K562 (cell line): Measurements from ENCODE around the gene ZNF462. TPM values are rescaled to one million over a fixed set of nuclear protein-coding genes. Genes with fewer than 3 reads are reported as not detected.

Experiments used
- ATAC-seq: fragments of 200-7000 bp; cut with Tn5 transposase; 3 replicates; pipeline ENCODE4 v1.9.1; 2020; ENCODE audit warnings: moderate library complexity
- BruUV-seq: library from RNA; stranded (reverse); fragments of 400-500 nt; replicated peaks from 2 replicates; lab custom pipeline; 2021; lab: Mats Ljungman, UMichigan
- CTCF ChIA-PET: fragments of 300-600 bp; formaldehyde crosslinking; extraction: SDS; loops from one replicate; lab custom pipeline; 2021; ENCODE audit warnings: low intra/inter-chr PET ratio; lab: Yijun Ruan, JAX
- POLR2A ChIA-PET: fragments of 300-600, 350-650 bp; sonication (Branson Sonifier 250); formaldehyde crosslinking; extraction: SDS; loops from one replicate; lab custom pipeline; 2021; ENCODE audit warnings: antibody characterized with exemption, inconsistent platforms; lab: Yijun Ruan, JAX
- DNase-seq, 4 experiments: peaks; one replicate each; pipeline versions ENCODE4 v3.0.0 to v3.0.0-alpha.2; 2011 to 2018; ENCODE audit warnings: low spot score in 3 of 4, mixed read lengths in 3 of 4; ENCODE audit errors: extremely low read depth in 1 of 4
- FAIRE-seq: peaks from 2 replicates; lab custom pipeline; 2011; peaks lifted over from hg19 to GRCh38; lab: Jason Lieb, UNC
- H2AFZ ChIP-seq: 2 replicates; pipeline ENCODE4 v1.6.0; 2011; ENCODE audit warnings: low read depth, low read length, control low read depth, inconsistent platforms
- H3K27ac ChIP-seq: fragments of 200-600 bp; 3 replicates; pipeline ENCODE4 v1.8.0; 2011; ENCODE audit warnings: low read depth, mild to moderate bottlenecking, control low read depth, inconsistent platforms, low read length, moderate library complexity, mixed read lengths; ENCODE audit errors: extremely low read depth
- H3K27me3 ChIP-seq, 2 experiments: fragments of 300-600 bp in 1 of 2; 2 replicates in 1 of 2; 3 replicates in 1 of 2; pipeline versions ENCODE4 v1.6.0 to v1.8.0; 2011; ENCODE audit warnings: inconsistent platforms in 2 of 2, low read length in 2 of 2, mild to moderate bottlenecking in 1 of 2, mixed read lengths in 1 of 2, moderate library complexity in 1 of 2; ENCODE audit not compliant: control insufficient read depth in 2 of 2, insufficient read depth in 2 of 2
- H3K36me3 ChIP-seq: fragments of 300-600 bp; 3 replicates; pipeline ENCODE4 v1.8.0; 2011; ENCODE audit warnings: mild to moderate bottlenecking, low read length, inconsistent platforms; ENCODE audit not compliant: control insufficient read depth, insufficient read depth
- H3K4me1 ChIP-seq, 2 experiments: fragments of 200-600 bp in 1 of 2; replicated peaks in 1 of 2; 2 replicates in 1 of 2; 3 replicates in 1 of 2; pipeline versions ENCODE4 v1.5.1 to v1.8.0; 2011; ENCODE audit warnings: inconsistent platforms in 2 of 2, low read length in 2 of 2, mild to moderate bottlenecking in 1 of 2, mixed read lengths in 1 of 2, moderate library complexity in 1 of 2; ENCODE audit not compliant: control insufficient read depth in 2 of 2, insufficient read depth in 2 of 2
- H3K4me2 ChIP-seq: 2 replicates; pipeline ENCODE4 v1.6.1; 2011; ENCODE audit warnings: low read length, control low read depth, inconsistent platforms, mixed read lengths; ENCODE audit not compliant: insufficient read depth
- H3K4me3 ChIP-seq: fragments of 200-600 bp; sonication (generic), shearing (Covaris generic); 2 replicates; pipeline ENCODE4 v1.5.1; 2016; ENCODE audit warnings: control low read depth, inconsistent platforms
- H3K79me2 ChIP-seq: fragments of 200-600 bp; 3 replicates; pipeline ENCODE4 v1.8.0; 2011; ENCODE audit warnings: low read length, inconsistent platforms; ENCODE audit not compliant: control insufficient read depth, insufficient read depth
- H3K9ac ChIP-seq, 2 experiments: 2 replicates each; pipeline versions ENCODE4 v1.6.0 to v1.6.1; 2011; ENCODE audit warnings: low read depth in 2 of 2, low read length in 2 of 2, control low read depth in 1 of 2, inconsistent platforms in 1 of 2, mild to moderate bottlenecking in 1 of 2, mixed read lengths in 1 of 2; ENCODE audit not compliant: insufficient read depth in 1 of 2
- H3K9me1 ChIP-seq: one replicate; pipeline ENCODE4 v1.6.0; 2011; ENCODE audit warnings: inconsistent platforms, mild to moderate bottlenecking, low read length, moderate library complexity; ENCODE audit not compliant: control insufficient read depth, insufficient read depth
- H3K9me3 ChIP-seq: replicated peaks from 2 replicates; pipeline ENCODE4 v1.5.1; 2011; ENCODE audit warnings: low read depth, low read length, inconsistent platforms; ENCODE audit not compliant: control insufficient read depth, insufficient read depth
- H4K20me1 ChIP-seq: replicated peaks from 2 replicates; pipeline ENCODE4 v1.6.1; 2011; ENCODE audit warnings: low read length, inconsistent platforms, mixed read lengths; ENCODE audit not compliant: control insufficient read depth, insufficient read depth
- ARNT ChIP-seq, 2 experiments: fragments of 450-650 bp; IDR thresholded peaks; 2 replicates each; pipeline ENCODE4 v1.6.1; 2016; ENCODE audit warnings: mild to moderate bottlenecking in 1 of 2
- CXXC5 ChIP-seq: fragments of 250-450 bp; sonication (Bioruptor Pico); IDR thresholded peaks from 2 replicates; pipeline ENCODE4 v1.8.0; 2022; ENCODE audit warnings: inconsistent platforms, mild to moderate bottlenecking, moderate library complexity
- ETS2 ChIP-seq: IDR thresholded peaks from 2 replicates; pipeline ENCODE4 v1.6.1; 2016; ENCODE audit warnings: borderline replicate concordance, missing genetic modification characterization, mild to moderate bottlenecking, moderate library complexity, missing compliant biosample characterization; ENCODE audit not compliant: poor library complexity, severe bottlenecking
- HLTF ChIP-seq: fragments of 450-650 bp; IDR thresholded peaks from 2 replicates; pipeline ENCODE4 v1.6.1; 2016
- HNRNPL ChIP-seq: fragments of 200-400 bp; formaldehyde crosslinking; IDR thresholded peaks from 2 replicates; pipeline ENCODE4 v1.6.1; 2017; ENCODE audit warnings: low read depth, mild to moderate bottlenecking, low read length
- KAT2B ChIP-seq: IDR thresholded peaks from one replicate; pipeline ENCODE4 v1.6.1; 2012; ENCODE audit warnings: low read depth, mild to moderate bottlenecking, control low read depth, inconsistent platforms, low read length, moderate library complexity
- PHF8 ChIP-seq: fragments of 200-600 bp; sonication (generic); IDR thresholded peaks from 2 replicates; pipeline ENCODE4 v1.6.1; 2012; ENCODE audit warnings: mixed run types, mild to moderate bottlenecking, inconsistent platforms, low read length, moderate library complexity, borderline replicate concordance
- PTRF ChIP-seq: fragments of 450-650 bp; IDR thresholded peaks from 2 replicates; pipeline ENCODE4 v1.6.1; 2016; ENCODE audit warnings: mild to moderate bottlenecking, missing genetic modification characterization, missing compliant biosample characterization
- SMARCB1 ChIP-seq: IDR thresholded peaks from 2 replicates; pipeline ENCODE4 v1.6.1; 2011; ENCODE audit warnings: improper control_type of control experiment, low read depth; ENCODE audit not compliant: insufficient read length
- XRCC4 ChIP-seq: IDR thresholded peaks from one replicate; pipeline ENCODE4 v1.6.1; 2011; ENCODE audit not compliant: insufficient read depth, insufficient read length; ENCODE audit errors: extremely low read depth
- ZNF551 ChIP-seq: fragments of 250-450 bp; sonication (Bioruptor Pico); IDR thresholded peaks from 2 replicates; pipeline ENCODE4 v1.5.0; 2021; ENCODE audit warnings: mild to moderate bottlenecking, moderate library complexity
- WGBS: fragments of 100-300 bp; shearing (Covaris generic); methylation state at CpG from one replicate; pipeline ENCODE4 v1.1.6; 2016; ENCODE audit warnings: low coverage, mixed read lengths; ENCODE audit not compliant: insufficient coverage; ENCODE audit errors: missing lambda C conversion rate; 5-methylcytosine and 5-hydroxymethylcytosine counted together
- in situ Hi-C: fragments of 300-500 bp; cut with MboI; formaldehyde crosslinking; loops from 4 replicates; pipeline ENCODE4 v1.15.0; 2018; ENCODE audit warnings: inconsistent platforms, mixed read lengths
- intact Hi-C: fragments of 100-400 bp; cut with micrococcal nuclease; formaldehyde crosslinking; loops from 2 replicates; pipeline ENCODE4 v1.14.2; 2022
- polyA plus RNA-seq, 8 experiments: library from polyadenylated mRNA; depleted of rRNA in 4 of 8; stranded (reverse) in 5 of 8; unstranded in 3 of 8; fragments of >200 nt; fragmentation: Nextera tagmentation in 2 of 8; fragmentation: Illumina TruSeq in 1 of 8; extraction: Ambion mirVana in 2 of 8; extraction: Trizol in 1 of 8; gene quantifications; 2 replicates each; pipeline versions ENCODE4 v1.2.1 to v1.2.3, GENCODE V29; 2011 to 2014; ENCODE audit warnings: inconsistent platforms in 1 of 8, missing spikeins in 1 of 8
- total RNA-seq, 7 experiments: library from RNA; depleted of rRNA in 6 of 7; stranded (reverse); fragments of >200 nt in 6 of 7; fragmentation: Illumina TruSeq in 2 of 7; extraction: Trizol in 2 of 7; gene quantifications; 2 replicates each; pipeline versions ENCODE4 v1.2.1 to v1.2.3, GENCODE V29; 2011 to 2021; ENCODE audit warnings: low replicate concordance in 1 of 7
- TF ChIP-seq, protein P1 (sequence below): sonication (generic); formaldehyde crosslinking; IDR thresholded peaks from 2 replicates; pipeline ENCODE4 v1.8.0; 2023; ENCODE audit warnings: mild to moderate bottlenecking, missing genetic modification reagents
- TF ChIP-seq, protein P2 (sequence below): fragments of 250-450 bp; sonication (Bioruptor Pico); IDR thresholded peaks from 2 replicates; pipeline ENCODE4 v1.8.0; 2021; ENCODE audit warnings: mild to moderate bottlenecking, moderate library complexity

Gene ZNF462
- total and polyA plus RNA-seq, 9 of the 15 experiments (the other 6 are each of a cell fraction or from before 2014, with no cell fraction given): 0.20 TPM; not detected in 8

DNA sequence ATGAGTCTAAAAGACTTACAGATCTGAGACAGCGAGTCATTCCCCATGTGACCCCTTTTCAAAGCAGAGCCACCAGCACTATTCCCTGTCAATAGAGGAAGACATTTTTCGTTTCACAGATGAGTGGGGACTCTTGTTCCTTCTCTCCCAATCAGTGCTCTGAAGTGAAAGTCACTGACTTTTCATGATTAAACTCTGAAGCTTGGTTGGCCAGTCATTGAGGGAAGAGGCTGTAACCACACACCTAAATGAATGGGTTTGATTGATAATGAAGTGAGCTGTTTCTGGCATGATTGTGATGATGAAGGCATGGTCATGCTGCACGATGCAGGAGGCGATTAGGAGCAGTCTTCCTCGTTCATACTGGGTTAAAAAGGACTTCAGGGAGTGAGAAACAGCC, 171.9 kb downstream of the ZNF462 start:
- Histone ChIP-seq H3K27me3 (no peaks in the 10 kb centered on the region), H4K20me1 (no peaks in the 10 kb centered on the region), H3K27ac (no peak overlapping the region), H3K4me3 (no peak overlapping the region), H3K4me1 (no peaks in the 10 kb centered on the region), H3K9me1 (no peaks in the 10 kb centered on the region)
- ChIA-PET CTCF (no interaction called here), POLR2A (no interaction called here)
- TF ChIP-seq SMARCB1 (no peak), ARNT (IDR thresholded peaks at IDR 0.05) (no peak), KAT2B (no peak), ZNF551 (CRISPR knock-in tag) (no peak), XRCC4 (no peak), PTRF (no peak), ETS2 (tag) (no peak), PHF8 (no peak), HNRNPL (no peak), CXXC5 (CRISPR knock-in tag) (no peak), HLTF (no peak)
- TF ChIP-seq, protein P1, sequence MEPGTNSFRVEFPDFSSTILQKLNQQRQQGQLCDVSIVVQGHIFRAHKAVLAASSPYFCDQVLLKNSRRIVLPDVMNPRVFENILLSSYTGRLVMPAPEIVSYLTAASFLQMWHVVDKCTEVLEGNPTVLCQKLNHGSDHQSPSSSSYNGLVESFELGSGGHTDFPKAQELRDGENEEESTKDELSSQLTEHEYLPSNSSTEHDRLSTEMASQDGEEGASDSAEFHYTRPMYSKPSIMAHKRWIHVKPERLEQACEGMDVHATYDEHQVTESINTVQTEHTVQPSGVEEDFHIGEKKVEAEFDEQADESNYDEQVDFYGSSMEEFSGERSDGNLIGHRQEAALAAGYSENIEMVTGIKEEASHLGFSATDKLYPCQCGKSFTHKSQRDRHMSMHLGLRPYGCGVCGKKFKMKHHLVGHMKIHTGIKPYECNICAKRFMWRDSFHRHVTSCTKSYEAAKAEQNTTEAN (CRISPR knock-in tag): no peak
- TF ChIP-seq, protein P2, sequence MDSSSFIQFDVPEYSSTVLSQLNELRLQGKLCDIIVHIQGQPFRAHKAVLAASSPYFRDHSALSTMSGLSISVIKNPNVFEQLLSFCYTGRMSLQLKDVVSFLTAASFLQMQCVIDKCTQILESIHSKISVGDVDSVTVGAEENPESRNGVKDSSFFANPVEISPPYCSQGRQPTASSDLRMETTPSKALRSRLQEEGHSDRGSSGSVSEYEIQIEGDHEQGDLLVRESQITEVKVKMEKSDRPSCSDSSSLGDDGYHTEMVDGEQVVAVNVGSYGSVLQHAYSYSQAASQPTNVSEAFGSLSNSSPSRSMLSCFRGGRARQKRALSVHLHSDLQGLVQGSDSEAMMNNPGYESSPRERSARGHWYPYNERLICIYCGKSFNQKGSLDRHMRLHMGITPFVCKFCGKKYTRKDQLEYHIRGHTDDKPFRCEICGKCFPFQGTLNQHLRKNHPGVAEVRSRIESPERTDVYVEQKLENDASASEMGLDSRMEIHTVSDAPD (CRISPR knock-in tag): no peak
- TF ChIP-seq, all 486 proteins: peak for 0
- BruUV-seq: no TSS peak
- no peaks in the 10 kb centered on the region for H3K9me3 ChIP-seq
- intact Hi-C loops: no loop called here
- H2AFZ ChIP-seq: no peak overlapping the region
- H3K79me2 ChIP-seq: no peaks in the 10 kb centered on the region
- FAIRE-seq (no peak), ATAC-seq (no peak), DNase-seq (no peak)
- in situ Hi-C loops: no loop called here
- no peaks in the 10 kb centered on the region for H3K36me3 ChIP-seq
- 2% methylated on average over 5 of the region's 5 CpGs for WGBS
- no peak overlapping the region for H3K9ac ChIP-seq
- H3K4me2 ChIP-seq: no peak overlapping the region
